ENCODE results near the gene ADARB1.

ADARB1 gene

DNA sequence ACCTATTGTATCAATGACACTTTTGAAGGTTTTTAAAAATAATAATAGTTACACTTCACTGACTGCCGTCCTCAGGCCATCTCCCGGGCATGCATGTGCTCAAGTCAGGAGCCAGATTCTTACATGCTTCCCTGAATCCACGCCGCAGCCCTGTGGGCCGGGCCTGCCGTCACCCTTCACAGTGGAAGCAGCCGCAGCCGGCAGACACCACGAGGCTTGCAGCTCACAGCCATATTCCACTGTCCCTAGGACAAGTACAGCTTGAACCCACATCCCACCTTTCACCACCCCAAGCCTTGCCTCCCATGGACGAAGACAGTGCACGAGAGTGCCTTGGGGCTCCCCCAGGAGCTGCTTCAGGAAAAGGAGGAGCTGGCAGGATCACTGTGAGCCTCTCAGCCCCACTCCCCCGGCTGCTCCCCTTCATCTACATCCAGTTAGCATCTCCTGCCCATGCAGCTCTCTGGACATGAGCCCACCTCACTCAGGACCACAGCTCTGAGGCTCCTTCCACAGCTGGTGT, 136.1 kb downstream of the ADARB1 start:
- no peak for DNase-seq

DNA sequence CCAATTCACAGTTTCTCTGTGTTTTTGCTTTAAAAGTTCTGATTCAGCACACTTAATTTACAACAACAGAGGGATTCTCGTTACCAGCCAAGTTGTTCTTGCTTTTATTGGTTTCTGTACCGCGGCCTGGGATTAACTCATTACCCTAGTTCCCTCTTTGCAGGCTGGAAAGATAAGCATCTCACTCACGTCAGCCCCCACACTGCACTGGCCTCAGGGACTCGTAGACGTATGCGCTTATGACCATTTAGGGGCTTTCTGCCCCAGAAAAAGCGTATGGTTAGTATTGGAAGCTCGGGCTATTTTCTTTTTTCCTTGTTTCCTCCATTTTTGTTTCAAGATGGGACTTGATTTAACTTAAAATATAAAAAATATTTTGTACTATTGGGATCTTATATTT, 137.3 kb downstream of the ADARB1 start:
- DNase-seq: no peak

DNA sequence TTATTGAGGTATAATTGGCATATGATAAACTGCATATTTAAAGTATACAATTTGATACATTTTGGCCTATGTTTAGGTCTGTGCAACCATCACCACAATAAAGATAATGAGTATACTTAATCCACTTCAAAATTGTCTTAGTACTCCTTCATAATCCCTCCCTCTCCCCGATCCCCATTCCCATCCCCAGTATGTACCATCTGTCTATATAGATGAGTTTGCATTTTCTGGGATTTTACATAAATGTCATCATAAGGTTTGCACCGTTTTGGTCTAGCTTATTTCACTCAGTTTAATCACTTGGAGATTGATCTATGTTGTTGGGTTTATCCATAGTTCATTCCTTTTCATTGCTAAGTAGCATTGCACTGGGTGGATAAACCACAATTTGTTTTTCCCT, 139.0 kb downstream of the ADARB1 start:
- no peak for DNase-seq

DNA sequence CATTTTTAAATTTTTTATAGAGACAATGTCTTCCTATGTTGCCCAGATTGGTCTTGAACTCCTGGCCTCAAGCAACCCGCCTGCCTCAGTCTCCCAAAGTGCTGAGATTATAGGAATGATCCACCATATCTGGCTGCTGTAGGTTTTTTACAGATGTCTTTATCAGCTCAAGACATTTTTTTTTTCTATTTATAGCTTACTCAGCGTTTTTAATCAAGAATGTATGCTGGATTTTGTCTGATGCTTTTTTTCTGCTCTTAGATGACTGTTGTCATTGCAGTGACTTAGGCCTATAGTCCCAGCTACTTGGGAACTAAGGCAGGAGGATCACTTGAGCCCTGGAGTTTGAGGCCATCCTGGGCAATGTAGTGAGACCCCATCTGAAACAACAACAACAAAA, 140.8 kb downstream of the ADARB1 start:
- no peak for DNase-seq

DNA sequence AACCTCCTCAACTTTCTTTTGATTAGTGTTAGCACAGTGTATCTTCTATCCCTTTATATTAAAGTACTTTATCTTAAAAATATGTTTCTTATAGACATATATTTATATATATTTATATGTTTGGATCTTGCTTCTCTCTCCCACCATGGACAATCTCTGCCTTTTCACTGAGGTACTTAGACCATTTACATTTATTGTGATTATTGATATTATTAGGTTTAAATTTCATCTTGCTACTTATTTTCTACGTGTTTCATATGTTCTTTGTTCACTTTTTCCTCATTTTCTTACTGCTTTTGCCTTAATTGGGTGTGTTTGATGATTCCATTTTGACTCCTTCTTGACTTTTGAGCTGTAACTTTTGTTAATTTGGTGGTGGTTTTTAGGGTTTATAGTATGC, 142.6 kb downstream of the ADARB1 start:
- no peak for DNase-seq

DNA sequence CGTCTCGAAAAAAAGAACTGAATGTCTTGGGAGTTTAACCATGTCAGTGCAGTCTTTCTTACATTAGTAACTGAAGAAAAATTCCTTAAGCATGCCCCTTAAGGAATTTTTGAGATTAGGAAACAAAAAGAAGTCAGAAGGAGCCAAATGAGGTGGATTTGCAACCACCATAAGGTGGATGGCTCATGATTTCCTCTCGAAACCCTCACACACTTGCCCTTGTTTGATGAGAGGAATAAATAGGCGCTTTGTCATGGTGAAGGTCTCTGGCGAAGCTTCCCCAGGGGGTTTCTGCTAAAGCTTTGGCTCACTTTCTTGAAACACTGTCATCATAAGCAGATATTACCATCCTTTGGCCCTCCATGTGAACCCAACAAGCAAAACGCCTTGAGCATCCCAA, 145.1 kb downstream of the ADARB1 start:
- DNase-seq: no peak

DNA sequence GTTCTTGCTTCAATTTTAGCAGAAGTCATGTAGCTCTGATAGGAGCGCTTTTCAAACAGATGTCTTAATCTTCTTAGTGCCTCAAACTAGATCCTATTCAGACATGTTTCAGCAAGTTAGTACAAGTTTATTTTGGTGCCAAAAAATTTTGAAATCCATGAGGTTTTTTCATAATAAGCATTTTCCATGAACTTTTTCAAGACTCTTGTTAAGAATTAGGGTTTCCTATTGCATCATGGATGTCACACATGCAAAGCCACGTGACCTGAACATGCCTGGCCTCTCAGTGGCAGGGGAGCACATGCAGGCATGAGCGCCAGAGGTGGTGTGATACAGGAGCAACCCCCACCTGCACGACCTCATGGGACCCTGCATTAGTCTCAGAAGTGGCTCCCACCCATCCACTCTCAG, 145.7 kb downstream of the ADARB1 start:
- no peak for DNase-seq

DNA sequence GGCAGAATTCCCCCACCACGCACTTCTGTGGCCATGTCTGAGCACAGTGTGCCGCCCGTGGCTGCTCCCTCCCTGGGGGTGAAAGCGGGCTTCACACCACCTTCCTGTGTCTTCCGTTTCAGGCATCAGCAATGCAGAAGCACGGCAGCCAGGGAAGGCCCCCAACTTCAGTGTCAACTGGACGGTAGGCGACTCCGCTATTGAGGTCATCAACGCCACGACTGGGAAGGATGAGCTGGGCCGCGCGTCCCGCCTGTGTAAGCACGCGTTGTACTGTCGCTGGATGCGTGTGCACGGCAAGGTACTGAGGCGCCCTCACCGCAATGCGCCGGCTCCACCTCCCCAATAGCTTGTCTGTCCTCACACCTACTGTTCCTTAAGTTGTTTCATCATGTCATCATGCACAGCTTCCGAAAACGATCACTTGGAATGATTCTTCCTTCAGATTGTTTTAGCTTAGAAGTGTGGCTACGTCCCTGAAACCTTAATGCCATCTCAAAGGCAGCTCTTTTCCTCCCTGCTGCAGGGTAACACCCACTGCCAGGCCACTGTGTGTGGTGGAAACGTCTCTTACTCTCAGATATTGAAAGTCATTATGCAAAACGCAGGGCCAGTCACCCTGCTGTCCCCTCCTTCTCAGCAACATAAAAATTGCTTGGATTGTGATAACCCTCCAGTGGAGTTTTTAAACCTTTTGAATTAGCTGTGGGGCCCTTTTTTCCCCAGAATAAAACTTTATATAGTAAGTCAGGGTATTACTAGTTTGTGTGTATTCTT, 146.5 kb downstream of the ADARB1 start:
- no peak for DNase-seq

DNA sequence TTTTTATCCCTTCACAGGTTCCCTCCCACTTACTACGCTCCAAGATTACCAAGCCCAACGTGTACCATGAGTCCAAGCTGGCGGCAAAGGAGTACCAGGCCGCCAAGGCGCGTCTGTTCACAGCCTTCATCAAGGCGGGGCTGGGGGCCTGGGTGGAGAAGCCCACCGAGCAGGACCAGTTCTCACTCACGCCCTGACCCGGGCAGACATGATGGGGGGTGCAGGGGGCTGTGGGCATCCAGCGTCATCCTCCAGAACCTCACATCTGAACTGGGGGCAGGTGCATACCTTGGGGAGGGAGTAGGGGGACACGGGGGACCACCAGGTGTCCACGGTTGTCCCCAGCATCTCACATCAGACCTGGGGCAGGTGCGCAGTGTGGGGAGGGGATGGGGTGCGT, 147.6 kb downstream of the ADARB1 start:
- DNase-seq: no peak

DNA sequence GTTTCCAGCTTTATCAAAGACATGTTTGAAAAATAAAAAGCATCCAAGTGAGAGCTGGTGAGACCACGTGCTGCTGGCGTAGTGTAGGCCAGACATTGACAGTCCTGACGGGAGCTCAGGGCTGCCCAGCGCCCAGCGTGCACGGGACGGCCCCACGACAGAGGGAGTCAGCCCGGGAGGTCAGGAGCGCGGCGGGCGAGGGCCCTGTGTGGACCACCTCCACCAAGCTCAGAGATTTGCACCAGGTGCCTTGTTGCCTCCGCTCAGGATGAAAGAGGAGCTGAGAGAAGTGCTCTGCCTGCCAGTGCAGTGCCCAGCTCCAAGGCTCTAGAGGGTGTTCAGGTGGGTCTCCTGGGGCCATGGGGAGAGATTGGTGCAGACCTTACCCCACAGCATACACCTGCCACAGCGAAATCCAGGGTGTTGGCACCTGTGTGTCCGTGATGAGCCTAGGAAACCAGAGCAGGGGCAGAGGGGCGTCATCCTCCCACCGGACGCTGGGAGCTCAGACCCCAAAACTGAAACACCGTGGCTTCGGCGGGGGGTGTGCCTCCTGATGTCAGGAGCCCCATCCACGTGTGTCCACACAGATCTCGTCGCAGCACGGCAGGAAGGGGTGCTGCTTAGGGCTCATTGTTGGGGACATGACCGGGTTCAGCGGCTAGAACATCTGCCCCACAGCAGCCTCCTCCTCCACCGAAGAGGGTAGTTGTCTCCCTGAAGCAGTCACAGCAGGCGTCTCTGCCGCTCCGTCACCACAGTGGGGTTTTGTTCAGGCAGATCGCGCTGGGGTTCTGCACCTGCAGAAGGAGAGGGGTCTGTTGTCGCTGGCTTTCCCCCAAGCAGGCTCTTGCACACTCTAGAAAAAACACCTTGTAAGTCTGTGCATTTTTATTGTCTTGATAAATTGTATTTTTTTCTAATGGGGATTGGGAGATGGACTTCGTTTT, 149.1 kb downstream of the ADARB1 start:
- no peak for DNase-seq

DNA sequence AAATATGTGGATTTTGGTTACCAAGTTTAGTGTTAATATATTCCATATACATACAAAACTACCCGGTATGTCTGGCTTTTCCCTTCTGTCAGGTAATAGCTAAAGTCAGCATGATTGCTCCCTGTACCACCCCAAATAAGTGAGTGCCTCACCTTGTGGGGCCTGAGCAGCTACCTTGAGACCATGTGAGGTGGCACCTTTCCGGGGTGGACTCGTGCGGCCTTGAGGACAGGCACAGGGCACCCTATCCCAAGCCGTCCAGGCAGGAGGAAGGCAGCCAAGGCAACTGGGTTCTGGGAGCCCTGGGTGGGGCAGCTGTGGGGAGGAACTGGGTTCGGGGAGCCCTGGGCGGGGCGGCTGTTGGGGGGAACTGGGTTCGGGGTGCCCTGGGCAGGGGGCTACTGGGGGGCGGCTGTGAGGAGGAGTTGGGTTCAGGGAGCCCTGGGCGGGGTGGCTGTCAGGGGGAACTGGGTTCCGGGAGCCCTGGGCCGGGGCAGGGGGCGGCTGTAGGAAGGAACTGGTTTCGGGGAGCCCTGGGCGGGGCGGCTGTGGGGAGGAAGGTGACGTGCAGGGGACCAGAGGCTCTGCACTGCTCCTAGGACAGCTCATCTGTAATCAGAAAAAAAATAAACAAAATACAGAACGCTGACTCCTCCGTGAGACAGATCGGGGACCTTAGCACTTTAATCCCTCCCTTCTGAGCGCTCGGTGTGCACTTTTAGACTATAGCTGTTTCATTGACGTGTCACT, 150.0 kb downstream of the ADARB1 start:
- DNase-seq: peak; percentile 67

DNA sequence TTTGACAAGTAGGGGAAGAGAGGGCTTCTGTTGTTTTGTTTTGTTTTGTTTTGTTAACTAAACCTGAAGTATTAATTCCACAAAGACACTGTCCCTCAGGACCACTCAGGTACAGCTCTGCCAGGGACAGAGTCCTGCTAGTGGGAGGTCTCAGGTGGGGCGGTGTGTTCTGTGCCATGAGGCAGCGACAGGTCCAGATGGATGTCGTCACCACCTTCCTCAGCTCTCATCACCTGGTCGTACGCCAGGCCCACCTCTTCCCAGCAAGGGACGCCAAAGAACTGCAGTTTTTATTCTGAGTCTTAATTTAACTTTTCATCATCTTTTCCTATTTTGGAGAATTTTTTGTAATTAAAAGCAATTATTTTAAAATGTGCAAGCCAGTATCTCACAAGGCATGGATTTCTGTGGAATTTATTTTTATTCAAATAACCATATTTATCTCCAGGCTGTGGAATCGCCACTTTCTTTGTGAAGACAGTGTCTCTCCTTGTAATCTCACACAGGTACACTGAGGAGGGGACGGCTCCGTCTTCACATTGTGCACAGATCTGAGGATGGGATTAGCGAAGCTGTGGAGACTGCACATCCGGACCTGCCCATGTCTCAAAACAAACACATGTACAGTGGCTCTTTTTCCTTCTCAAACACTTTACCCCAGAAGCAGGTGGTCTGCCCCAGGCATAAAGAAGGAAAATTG, 150.8 kb downstream of the ADARB1 start:
- DNase-seq: no peak

DNA sequence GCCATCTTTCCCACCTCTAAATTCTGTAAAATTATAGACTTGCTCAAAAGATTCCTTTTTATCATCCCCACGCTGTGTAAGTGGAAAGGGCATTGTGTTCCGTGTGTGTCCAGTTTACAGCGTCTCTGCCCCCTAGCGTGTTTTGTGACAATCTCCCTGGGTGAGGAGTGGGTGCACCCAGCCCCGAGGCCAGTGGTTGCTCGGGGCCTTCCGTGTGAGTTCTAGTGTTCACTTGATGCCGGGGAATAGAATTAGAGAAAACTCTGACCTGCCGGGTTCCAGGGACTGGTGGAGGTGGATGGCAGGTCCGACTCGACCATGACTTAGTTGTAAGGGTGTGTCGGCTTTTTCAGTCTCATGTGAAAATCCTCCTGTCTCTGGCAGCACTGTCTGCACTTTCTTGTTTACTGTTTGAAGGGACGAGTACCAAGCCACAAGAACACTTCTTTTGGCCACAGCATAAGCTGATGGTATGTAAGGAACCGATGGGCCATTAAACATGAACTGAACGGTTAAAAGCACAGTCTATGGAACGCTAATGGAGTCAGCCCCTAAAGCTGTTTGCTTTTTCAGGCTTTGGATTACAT, 151.5 kb downstream of the ADARB1 start:
- DNase-seq: no peak

DNA sequence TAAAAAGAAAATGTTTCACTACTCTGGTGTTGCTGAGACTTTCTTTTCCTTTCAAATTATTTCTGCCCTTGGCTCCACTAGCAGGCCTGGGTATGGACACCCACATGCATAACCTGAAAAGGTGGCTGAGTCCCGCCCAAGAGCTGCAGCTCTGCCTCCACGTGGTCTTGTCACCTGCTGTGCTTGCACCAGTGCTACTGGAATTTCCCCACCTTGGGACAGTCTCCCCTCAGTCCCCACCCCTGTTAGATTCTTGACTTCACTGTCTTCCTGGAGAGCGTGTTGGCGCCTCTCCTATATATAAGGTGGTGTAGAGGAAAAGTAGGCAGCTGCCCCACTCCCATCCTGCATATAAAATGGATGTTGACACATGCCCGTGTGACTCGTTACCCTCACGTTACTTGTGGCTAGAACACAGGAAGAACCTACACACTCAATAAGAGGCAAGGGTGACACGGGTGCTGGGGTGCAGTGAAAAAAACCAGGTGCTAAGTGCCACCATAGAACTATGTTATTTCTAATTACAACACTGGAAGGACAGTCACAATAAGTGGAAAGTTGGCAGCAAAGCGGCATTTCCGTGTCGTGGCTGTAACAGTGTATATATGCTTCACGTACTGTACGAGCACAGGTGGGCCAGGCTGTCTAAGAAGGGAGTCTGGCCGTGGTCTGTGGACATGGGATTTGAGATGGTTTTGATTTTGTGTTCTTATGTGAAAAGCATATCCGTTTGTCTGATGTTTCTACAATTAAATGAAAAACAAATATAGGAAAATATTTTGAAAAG, 152.4 kb downstream of the ADARB1 start:
- peak; percentile 28 for DNase-seq

DNA sequence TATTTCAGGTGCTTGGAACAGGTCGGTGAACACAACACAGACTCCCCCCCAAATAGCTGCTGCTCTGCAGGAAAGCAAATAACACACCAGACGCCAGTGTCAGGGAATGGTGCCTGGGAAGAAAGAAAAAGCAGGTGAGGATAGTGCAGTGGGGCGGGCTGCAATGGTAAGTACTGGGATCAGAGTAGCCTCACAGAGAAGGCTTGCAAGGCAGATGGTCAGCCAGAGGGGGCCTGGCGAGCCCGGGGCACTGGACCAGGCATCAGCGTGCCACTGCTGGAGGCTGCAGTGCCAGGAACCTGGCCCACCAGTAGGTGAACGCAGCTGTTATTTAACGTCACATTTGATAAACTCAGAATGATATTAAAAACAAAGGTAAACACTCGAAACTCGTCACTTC, 153.4 kb downstream of the ADARB1 start:
- no peak for DNase-seq

DNA sequence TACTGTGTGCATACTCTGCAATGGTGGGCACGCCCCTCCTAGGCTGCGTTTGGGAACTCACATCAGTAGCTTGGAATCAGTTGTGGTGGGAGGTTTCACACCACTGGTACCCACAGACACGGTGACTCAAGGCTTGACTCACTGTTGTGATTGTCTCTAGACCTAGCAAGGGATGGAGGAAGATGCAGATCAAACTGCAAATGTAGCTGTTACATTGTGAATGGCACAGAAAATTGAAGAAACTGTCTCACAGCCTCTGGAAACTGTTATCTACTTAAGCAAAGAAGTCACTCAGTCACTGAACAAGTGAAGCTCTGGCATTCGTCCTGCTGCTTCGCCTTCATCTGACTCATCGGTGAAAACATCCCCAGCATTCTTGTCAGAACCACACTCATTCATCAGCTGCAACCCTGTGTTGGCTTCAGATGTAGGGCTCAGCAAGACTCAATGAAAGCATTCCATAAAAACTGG, 153.8 kb downstream of the ADARB1 start:
- DNase-seq: peak; percentile 80

DNA sequence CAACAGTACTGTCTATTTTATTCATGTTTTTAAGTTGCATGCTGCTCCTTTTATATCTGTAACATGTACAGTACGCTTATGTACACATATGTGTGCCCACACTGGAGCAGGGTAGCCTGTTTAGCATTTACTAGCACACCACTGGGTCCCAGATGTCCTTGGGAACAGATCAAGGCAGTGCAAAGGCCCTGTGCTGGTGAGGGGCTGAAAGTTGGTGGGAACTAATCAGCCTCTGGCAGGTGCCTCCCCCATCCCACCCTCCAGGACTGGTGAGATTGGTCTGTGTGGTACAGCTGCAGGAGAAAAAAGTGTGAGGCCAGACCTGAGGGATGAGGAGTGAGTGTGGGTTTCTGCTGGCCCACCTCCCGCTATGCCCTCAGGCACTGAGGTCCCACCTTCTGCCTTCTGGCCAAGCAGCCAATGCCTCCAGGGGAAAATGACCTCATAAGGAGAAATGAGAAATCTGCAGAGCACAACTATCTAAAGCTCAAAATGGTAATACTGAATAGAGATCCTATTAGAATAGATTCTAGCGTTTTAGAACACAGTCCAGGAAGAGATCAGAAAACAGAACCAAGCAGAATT, 154.4 kb downstream of the ADARB1 start:
- no peak for DNase-seq

DNA sequence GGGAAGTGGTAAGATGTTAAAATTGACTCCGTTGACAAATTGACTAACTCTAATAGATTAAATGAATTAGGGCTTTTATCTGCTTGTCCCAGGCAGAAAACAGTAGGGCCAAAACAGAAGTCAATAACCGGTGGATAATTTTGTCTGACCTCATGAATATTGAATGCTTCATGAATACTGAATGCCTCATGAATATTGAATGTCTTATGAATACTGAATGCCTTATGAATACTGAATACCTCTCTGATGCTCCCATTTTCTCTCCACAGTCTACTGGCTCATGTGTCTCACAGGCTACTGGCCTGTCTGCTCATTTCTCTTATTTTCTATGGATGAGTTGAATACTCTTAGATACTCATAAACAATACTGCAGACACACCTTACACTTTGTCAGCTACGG, 157.3 kb downstream of the ADARB1 start:
- DNase-seq: no peak

DNA sequence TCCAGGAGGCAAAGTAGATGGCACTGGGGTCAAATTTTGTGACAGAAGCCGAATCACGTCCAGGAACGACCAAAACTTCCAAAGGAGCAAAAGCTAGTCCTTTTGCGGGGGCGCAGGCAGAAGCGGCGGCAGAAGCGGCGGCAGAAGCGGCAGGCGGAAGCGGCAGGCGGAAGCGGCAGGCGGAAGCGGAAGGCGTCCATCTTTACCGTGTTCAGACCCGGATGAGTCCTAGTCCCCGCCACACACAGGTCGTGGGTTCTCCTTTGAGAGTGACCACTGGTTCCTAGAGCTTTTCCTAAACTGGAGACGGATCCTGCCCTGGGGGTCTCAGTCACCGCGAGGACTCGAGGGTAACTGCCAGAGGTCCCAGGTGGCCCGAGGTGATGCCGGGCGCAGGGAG, 159.7 kb downstream of the ADARB1 start:
- no peak for DNase-seq

DNA sequence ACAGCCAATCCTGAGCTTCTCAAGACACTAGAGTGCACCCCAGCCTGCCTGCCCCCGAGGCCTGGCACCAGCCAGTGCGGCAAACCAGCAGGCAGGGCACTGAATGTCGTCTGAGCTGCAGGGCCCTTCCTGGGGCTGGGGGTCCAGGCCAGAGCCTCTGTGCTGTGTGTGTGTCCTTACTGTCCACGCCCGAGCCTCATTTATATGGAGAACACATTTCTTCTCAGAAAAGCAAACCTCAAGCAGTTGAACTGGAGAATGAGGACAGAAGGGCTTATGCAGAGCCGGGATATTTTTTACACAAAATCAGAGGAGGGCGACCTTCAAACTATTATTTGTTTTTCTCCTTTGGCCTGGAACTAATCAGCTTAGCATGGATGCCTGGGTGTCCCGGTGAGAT, 160.6 kb downstream of the ADARB1 start:
- DNase-seq: no peak

DNA sequence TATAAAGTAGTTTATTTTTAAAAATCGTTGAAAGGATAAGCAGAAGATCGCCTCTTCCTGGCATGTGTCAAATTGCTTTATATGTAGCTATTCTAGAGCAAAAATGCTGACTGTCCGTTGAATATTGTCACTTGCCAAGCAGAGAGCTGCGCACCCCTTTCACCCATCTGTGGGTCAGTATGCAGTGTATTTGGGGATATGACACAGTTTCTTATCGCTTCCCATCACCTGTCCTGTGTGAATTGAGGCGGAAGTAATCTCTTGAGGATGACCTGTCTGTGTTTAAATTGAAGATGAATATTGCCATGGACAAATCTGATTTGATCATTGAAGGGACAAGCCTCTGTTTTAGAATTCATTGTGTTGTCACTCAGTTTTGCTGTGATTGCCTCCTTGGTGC, 161.1 kb downstream of the ADARB1 start:
- DNase-seq: no peak

Measured in stimulated activated naive CD4-positive, alpha-beta T cell treated with Interleukin-2 at 50 U/mL for 16 hours (primary cell).